Ovary (tissue), 3 donors: Measurements from ENCODE around the gene BCL11B.

Experiments
- POLR2A ChIP-seq: fragments of 450-650 bp; IDR thresholded peaks from one replicate; pipeline ENCODE4 v1.6.1; 2017; ENCODE audit warnings: antibody characterized with exemption, mild to moderate bottlenecking, moderate library complexity
- TF ChIP-seq, protein P1 (sequence below), 3 donors: fragments of 450-650 bp in 2 of 3; fragments of 200-600 bp in 1 of 3; IDR thresholded peaks; one replicate each; pipeline versions ENCODE4 v1.5.1 to v1.8.0; 2016 to 2022; ENCODE audit warnings: antibody characterized with exemption in 3 of 3, mild to moderate bottlenecking in 1 of 3
- donor health status: DM: no; HTN: no; CAD: no.

DNA sequence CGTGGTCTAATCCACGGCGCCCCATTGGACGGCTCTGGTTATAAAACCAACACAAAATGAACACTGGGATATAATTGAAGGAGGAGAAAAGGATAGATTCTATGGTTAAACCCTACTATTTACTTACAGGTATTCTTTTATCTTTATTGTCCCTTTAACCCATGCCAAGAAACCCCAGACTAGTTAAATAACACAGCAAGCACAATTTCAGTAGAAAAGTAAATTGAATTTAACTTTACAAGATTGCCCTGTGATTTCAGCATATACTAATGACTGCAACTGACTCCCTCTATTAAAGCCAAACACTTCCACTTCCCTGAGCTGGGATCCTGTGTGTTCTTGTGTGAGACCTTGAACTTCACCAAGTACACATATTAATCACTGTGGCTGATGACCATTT lies 45.3 kb downstream of the BCL11B start:
- TF ChIP-seq, protein P1, sequence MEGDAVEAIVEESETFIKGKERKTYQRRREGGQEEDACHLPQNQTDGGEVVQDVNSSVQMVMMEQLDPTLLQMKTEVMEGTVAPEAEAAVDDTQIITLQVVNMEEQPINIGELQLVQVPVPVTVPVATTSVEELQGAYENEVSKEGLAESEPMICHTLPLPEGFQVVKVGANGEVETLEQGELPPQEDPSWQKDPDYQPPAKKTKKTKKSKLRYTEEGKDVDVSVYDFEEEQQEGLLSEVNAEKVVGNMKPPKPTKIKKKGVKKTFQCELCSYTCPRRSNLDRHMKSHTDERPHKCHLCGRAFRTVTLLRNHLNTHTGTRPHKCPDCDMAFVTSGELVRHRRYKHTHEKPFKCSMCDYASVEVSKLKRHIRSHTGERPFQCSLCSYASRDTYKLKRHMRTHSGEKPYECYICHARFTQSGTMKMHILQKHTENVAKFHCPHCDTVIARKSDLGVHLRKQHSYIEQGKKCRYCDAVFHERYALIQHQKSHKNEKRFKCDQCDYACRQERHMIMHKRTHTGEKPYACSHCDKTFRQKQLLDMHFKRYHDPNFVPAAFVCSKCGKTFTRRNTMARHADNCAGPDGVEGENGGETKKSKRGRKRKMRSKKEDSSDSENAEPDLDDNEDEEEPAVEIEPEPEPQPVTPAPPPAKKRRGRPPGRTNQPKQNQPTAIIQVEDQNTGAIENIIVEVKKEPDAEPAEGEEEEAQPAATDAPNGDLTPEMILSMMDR (IDR thresholded peaks at IDR 0.05), result no peak
- no peak for TF ChIP-seq POLR2A
